Activated CD8-positive, alpha-beta T cell treated with anti-CD3 and anti-CD28 coated beads for 36 hours (primary cell): Measurements from ENCODE around the gene MAP2K1. TPM values are rescaled to one million over a fixed set of nuclear protein-coding genes. Genes with fewer than 3 reads are reported as not detected.
A peak's percentile ranks its signal among the peaks of the same experiment; 100 is the strongest.

Experiments
- ATAC-seq: fragments of 200-7000 bp; cut with Tn5 transposase; one replicate; pipeline ENCODE4 v1.10.0; 2021; ENCODE audit warnings: mild to moderate bottlenecking, moderate library complexity
- CTCF ChIA-PET: fragments of 350-600 bp; sonication (Branson Sonifier 250); formaldehyde crosslinking; loops from one replicate; lab custom pipeline; 2021; ENCODE audit warnings: antibody characterized with exemption; lab: Charles Lee
- POLR2A ChIA-PET: fragments of 350-600 bp; sonication (Branson Sonifier 250); formaldehyde crosslinking; loops from one replicate; lab custom pipeline; 2021; ENCODE audit warnings: antibody characterized with exemption; lab: Charles Lee
- DNase-seq: peaks from one replicate; pipeline ENCODE4 v3.0.0-alpha.2; 2020
- H3K27ac Mint-ChIP-seq: one replicate; pipeline ENCODE4 v1.8.0; 2021; ENCODE audit warnings: mild to moderate bottlenecking, mixed read lengths
- H3K27me3 Mint-ChIP-seq: one replicate; pipeline ENCODE4 v1.8.0; 2021; ENCODE audit warnings: mixed read lengths
- H3K36me3 Mint-ChIP-seq: one replicate; pipeline ENCODE4 v1.8.0; 2021; ENCODE audit warnings: low read depth, mixed read lengths
- H3K4me1 Mint-ChIP-seq: one replicate; pipeline ENCODE4 v1.8.0; 2021; ENCODE audit warnings: low read depth, mixed read lengths
- H3K4me3 Mint-ChIP-seq: one replicate; pipeline ENCODE4 v1.8.0; 2021; ENCODE audit warnings: mild to moderate bottlenecking, moderate library complexity, mixed read lengths
- H3K9me3 Mint-ChIP-seq: one replicate; pipeline ENCODE4 v1.8.0; 2021; ENCODE audit warnings: mixed read lengths
- CTCF ChIP-seq: fragments of 200-600 bp; IDR thresholded peaks from one replicate; pipeline ENCODE4 v1.8.0; 2022; ENCODE audit warnings: antibody characterized with exemption, mild to moderate bottlenecking
- intact Hi-C: fragments of 100-400 bp; cut with micrococcal nuclease; formaldehyde crosslinking; loops from one replicate; pipeline ENCODE4 v1.10.0; 2022
- total RNA-seq, 2 experiments: library from RNA; stranded (reverse); gene quantifications; one replicate each; pipeline ENCODE4 v1.2.3, GENCODE V29; 2021

MAP2K1 gene
- total RNA-seq, 2 experiments from 2014 or later: 117 to 118 TPM

- Mint-ChIP-seq H3K27me3 (no peaks in the 10 kb centered on the region), H3K36me3 (peaks cover 49% of the 10 kb centered on the region), H3K9me3 (no peaks in the 10 kb centered on the region), H3K27ac (no peak overlapping the region), H3K4me1 (peaks cover under 1% of the 10 kb centered on the region), H3K4me3 (no peak overlapping the region)
- no peak for TF ChIP-seq CTCF
- ATAC-seq (no peak), DNase-seq (no peak)
- intact Hi-C loops: no loop called here
- ChIA-PET CTCF (interaction anchor here (0.6 to 0.9 kb wide), 2 partner anchors 13 to 15 kb away, joined by 3 read pairs; no protein-coding TSS in a partner anchor), POLR2A (interaction anchor here (0.9 to 1.1 kb wide), 2 partner anchors 13 to 96 kb away, joined by 3 to 4 read pairs; partner anchors contain the start of gene SNAPC5)
Measured at GRCh38 chr15:66484539-66485112, 97.9 kb downstream of the MAP2K1 start.

GRCh38 chr15:66486887-66487286 lies 100.2 kb downstream of the MAP2K1 start:
- ChIA-PET CTCF (no interaction called here), POLR2A (interaction anchor here (1.5 kb wide), 1 partner anchor 11 kb away, joined by 3 read pairs; the partner anchor contains the start of gene SNAPC5)
- TF ChIP-seq CTCF: no peak
- intact Hi-C loops: no loop called here
- Mint-ChIP-seq H3K27ac (no peak overlapping the region), H3K4me1 (peaks cover 2% of the 10 kb centered on the region), H3K4me3 (no peak overlapping the region), H3K9me3 (no peaks in the 10 kb centered on the region), H3K27me3 (no peaks in the 10 kb centered on the region), H3K36me3 (peaks cover 50% of the 10 kb centered on the region)
- ATAC-seq (no peak), DNase-seq (no peak)

- Mint-ChIP-seq H3K27ac (peak overlapping the region; percentile 25), H3K4me1 (peaks cover 2% of the 10 kb centered on the region), H3K36me3 (peaks cover 45% of the 10 kb centered on the region)
Measured at GRCh38 chr15:66488525-66488924, 101.8 kb downstream of the MAP2K1 start.

GRCh38 chr15:66489179-66489791 lies 102.6 kb downstream of the MAP2K1 start:
- intact Hi-C loops: no loop called here
- no peaks in the 10 kb centered on the region for H3K9me3 Mint-ChIP-seq
- no peak for DNase-seq
- ATAC-seq: no peak
- peaks cover 6% of the 10 kb centered on the region for H3K4me1 Mint-ChIP-seq
- no peak for TF ChIP-seq CTCF
- peaks cover 50% of the 10 kb centered on the region for H3K36me3 Mint-ChIP-seq
- no peak overlapping the region for H3K4me3 Mint-ChIP-seq
- no peaks in the 10 kb centered on the region for H3K27me3 Mint-ChIP-seq
- peak overlapping the region; percentile 28 for H3K27ac Mint-ChIP-seq
- ChIA-PET CTCF (interaction anchor here (1.4 kb wide), 2 partner anchors 9 to 11 kb away, joined by 3 to 11 read pairs; partner anchors contain the start of gene SNAPC5), POLR2A (interaction anchor here (1.2 to 1.5 kb wide), 4 partner anchors 9 to 15 kb away, joined by 3 to 6 read pairs (median 4); partner anchors contain the start of genes RPL4 and ZWILCH)

More at GRCh38 chr15:66488525-66488924, 101.8 kb downstream of the MAP2K1 start:
- CTCF ChIA-PET: interaction anchor here (1.4 kb wide), 1 partner anchor 12 kb away, joined by 3 read pairs; no protein-coding TSS in a partner anchor
- TF ChIP-seq CTCF: no peak
- H3K9me3 Mint-ChIP-seq: no peaks in the 10 kb centered on the region
- H3K4me3 Mint-ChIP-seq: no peak overlapping the region
- intact Hi-C loops: no loop called here
- DNase-seq: no peak
- POLR2A ChIA-PET: interaction anchor here (1.3 to 1.5 kb wide), 3 partner anchors 9 to 16 kb away, joined by 3 to 5 read pairs (median 3); partner anchors contain the start of genes RPL4, SNAPC5 and ZWILCH
- no peak for ATAC-seq
- no peaks in the 10 kb centered on the region for H3K27me3 Mint-ChIP-seq
